GM10266 (cell line): Measurements from ENCODE around the gene CD6.

ENCODE experiments used
- DNase-seq: peaks from one replicate; pipeline ENCODE4 v3.0.0; 2012; ENCODE audit errors: extremely low spot score
- TF ChIP-seq, protein P1 (sequence below): IDR thresholded peaks from 2 replicates; pipeline ENCODE4 v1.5.1; 2012; ENCODE audit warnings: mild to moderate bottlenecking, low read depth; ENCODE audit not compliant: control insufficient read depth, insufficient read depth; ENCODE audit errors: missing control alignments

CD6 gene

DNA sequence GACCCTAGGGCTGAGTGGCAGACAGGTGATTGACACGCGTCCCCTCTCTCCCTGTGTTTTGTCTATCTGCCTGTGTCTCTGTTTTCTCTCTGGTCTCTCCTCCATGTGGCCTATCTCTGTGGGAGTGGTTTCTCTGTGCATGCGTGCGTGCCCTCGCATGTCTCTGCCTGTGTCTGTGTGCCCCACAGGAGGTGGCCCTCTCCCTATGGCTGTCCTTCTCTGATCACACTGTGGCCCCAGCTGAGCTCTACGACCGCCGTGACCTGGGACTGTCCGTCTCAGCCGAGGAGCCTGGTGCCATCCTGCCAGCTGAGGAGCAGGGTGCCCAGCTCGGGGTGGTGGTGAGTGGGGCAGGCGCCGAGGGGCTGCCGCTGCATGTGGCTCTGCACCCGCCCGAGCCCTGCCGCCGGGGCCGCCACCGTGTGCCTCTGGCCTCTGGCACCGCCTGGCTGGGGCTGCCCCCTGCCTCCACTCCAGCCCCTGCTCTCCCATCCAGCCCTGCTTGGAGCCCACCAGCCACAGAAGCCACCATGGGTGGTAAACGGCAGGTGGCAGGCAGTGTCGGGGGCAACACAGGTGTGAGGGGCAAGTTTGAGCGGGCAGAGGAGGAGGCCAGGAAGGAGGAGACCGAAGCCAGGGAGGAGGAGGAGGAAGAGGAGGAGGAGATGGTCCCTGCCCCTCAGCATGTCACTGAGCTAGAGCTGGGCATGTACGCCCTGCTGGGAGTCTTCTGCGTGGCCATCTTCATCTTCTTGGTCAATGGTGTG lies 35.6 kb upstream of the CD6 start:
- no peak for DNase-seq
- TF ChIP-seq, protein P1, sequence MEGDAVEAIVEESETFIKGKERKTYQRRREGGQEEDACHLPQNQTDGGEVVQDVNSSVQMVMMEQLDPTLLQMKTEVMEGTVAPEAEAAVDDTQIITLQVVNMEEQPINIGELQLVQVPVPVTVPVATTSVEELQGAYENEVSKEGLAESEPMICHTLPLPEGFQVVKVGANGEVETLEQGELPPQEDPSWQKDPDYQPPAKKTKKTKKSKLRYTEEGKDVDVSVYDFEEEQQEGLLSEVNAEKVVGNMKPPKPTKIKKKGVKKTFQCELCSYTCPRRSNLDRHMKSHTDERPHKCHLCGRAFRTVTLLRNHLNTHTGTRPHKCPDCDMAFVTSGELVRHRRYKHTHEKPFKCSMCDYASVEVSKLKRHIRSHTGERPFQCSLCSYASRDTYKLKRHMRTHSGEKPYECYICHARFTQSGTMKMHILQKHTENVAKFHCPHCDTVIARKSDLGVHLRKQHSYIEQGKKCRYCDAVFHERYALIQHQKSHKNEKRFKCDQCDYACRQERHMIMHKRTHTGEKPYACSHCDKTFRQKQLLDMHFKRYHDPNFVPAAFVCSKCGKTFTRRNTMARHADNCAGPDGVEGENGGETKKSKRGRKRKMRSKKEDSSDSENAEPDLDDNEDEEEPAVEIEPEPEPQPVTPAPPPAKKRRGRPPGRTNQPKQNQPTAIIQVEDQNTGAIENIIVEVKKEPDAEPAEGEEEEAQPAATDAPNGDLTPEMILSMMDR: no peak

DNA sequence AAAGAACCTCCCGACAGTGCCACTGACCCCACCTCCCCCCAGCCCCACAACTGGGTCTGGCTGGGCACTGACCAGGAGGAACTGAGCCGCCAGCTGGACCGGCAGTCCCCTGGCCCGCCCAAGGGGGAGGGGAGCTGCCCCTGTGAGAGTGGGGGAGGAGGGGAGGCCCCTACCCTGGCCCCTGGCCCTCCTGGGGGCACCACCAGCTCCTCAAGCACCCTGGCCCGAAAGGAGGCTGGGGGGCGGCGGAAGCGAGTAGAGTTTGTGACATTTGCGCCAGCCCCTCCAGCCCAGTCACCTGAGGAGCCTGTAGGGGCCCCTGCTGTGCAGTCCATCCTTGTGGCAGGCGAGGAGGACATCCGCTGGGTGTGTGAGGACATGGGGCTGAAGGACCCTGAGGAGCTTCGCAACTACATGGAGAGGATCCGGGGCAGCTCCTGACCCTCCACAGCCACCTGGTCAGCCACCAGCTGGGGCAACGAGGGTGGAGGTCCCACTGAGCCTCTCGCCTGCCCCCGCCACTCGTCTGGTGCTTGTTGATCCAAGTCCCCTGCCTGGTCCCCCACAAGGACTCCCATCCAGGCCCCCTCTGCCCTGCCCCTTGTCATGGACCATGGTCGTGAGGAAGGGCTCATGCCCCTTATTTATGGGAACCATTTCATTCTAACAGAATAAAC lies 34.9 kb upstream of the CD6 start:
- TF ChIP-seq, protein P1: no peak
- DNase-seq: no peak

DNA sequence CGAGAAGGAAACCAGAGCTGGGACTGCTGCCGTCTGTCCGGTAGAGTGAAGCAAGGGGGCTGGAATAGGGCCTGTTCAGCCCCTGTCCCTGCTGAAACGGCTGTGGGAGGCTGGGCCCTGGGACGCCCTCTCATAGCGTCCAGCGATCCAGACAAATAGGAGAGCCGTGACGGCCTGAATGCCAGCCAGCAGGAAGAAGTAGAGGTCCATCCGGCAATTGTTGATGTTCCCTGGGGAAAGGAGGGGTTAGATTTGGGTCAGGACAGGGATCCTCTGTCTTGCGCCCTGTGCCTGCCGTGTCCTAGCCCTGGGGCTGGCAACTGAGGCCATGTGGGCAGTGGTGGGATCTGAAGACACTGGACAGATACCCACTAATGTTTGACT lies 34.3 kb upstream of the CD6 start:
- TF ChIP-seq, protein P1: no peak
- no peak for DNase-seq

DNA sequence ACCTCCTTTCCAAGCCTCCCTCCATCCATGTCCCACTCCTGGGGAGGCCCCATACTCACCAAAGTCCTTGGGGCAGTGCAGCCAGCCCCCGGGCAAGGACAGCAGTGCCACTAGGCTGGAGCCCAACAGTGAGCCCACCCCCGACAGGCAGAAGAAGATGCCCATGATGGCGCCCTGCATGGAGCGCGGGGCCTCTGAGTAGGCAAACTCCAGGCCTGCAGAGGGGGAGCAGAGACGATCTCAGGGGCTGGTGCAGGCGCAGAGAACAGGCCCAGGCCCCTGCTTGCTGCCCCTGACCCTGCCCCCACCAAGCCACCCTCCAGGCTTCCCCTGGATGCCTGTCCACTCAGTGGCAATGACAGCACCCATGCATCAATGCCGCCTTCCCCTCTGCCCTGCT lies 33.7 kb upstream of the CD6 start:
- no peak for DNase-seq
- TF ChIP-seq, protein P1: no peak

DNA sequence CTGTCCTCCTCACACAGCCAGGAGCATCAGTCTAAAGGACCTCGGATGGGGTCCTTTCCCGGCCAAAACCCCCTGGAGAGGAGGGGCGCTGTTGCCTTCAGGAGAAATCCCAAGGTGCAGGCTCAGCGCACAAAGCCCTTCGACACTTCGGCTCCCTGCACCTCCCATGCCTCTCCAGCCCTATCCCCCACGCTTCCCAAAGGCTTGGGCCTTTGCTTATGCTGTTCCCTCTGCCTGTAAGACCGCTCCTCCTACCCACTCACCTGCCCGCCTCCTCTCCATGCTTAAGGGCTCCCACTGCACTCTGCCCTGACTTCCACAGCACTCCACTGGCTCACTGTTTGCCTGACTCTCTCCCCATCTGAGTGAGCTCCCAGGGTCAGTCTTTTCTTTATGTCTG lies 33.0 kb upstream of the CD6 start:
- DNase-seq: no peak

DNA sequence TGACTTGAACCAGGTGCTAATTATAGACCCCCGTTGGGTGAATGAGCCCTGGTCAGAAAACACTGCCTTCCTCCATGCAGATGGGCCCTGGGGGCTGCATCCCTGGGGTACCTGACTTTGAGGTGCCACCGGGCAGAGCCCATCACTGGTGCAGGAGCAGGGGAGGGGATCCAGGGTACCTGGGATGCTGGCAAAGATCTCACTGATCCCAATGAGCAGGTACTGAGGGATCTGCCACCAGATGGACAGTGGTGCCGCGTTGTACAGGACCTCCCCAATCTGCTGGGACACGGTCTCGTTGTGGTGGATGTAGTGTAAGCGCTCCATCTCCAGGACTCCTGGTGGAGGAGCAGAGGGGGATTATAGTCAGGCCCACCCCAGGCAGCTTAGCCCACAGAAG lies 32.2 kb upstream of the CD6 start:
- TF ChIP-seq, protein P1: no peak

More for the DNA sequence above, 33.0 kb upstream of the CD6 start:
- TF ChIP-seq, protein P1: no peak

DNA sequence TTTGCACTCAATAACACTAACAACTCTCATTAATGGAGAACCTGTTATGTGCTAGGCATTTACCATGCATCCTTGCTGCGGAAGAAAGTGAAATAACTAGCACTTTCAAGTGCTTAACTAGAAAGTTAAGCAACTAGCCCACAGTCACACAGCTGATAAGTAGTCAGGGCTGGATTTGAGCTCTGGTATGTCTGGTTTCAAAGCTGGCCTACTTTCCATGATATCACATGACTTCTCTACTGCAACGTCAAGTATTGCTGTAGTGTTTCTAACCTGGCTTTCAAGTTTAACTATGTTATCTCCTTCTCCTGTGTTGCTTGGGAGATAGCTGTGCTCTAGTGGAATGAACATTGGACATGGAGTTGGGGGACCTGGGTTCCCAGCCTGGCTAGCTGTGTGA lies 31.6 kb upstream of the CD6 start:
- TF ChIP-seq, protein P1: no peak
- no peak for DNase-seq

More for the DNA sequence above, 32.2 kb upstream of the CD6 start:
- no peak for DNase-seq
